Psoas muscle (tissue), 8 donors: ENCODE results near the gene PIGQ. TPM values are rescaled to one million over a fixed set of nuclear protein-coding genes. Genes with fewer than 3 reads are reported as not detected.

Source experiments
- ATAC-seq, 4 donors: fragments of 200-7000 bp; cut with Tn5 transposase; one replicate each; pipeline ENCODE4 v1.9.1; 2020; ENCODE audit warnings: moderate library complexity in 3 of 4, mild to moderate bottlenecking in 2 of 4
- DNase-seq, 2 donors: peaks; one replicate each; pipeline ENCODE4 v3.0.0-alpha.2; 2020
- H3K27ac ChIP-seq: fragments of 200-600 bp; one replicate; pipeline ENCODE4 v1.8.0; 2022
- H3K27me3 ChIP-seq, 3 donors: fragments of 200-600 bp in 1 of 3; one replicate each; pipeline versions ENCODE4 v1.6.1 to v1.8.0; 2013 to 2022; ENCODE audit warnings: low read length in 2 of 3, mild to moderate bottlenecking in 2 of 3, moderate library complexity in 1 of 3; ENCODE audit not compliant: insufficient read depth in 3 of 3
- H3K36me3 ChIP-seq, 2 donors: fragments of 200-600 bp in 1 of 2; one replicate each; pipeline versions ENCODE4 v1.6.1 to v1.8.0; 2013 to 2022; ENCODE audit warnings: low read depth in 1 of 2, mild to moderate bottlenecking in 1 of 2, moderate library complexity in 1 of 2; ENCODE audit not compliant: insufficient read depth in 1 of 2
- H3K4me1 ChIP-seq: fragments of 200-600 bp; one replicate; pipeline ENCODE4 v1.8.0; 2022
- H3K4me3 ChIP-seq: fragments of 200-600 bp; one replicate; pipeline ENCODE4 v1.8.0; 2022; ENCODE audit warnings: mild to moderate bottlenecking
- H3K9me3 ChIP-seq: fragments of 200-600 bp; one replicate; pipeline ENCODE4 v1.8.0; 2022
- WGBS, 3 donors: extraction: QIAGEN DNeasy Blood & Tissue Kit; methylation state at CpG; one replicate each; pipeline versions ENCODE4 v1.1.6 to v1.1.7; 2013; 5-methylcytosine and 5-hydroxymethylcytosine counted together
- intact Hi-C, 2 donors: fragments of 100-400 bp; cut with DNase I; formaldehyde crosslinking; loops; one replicate each; pipeline versions ENCODE4 v1.11.0 to v1.14.2; 2022
- polyA plus RNA-seq, 3 donors: library from polyadenylated mRNA; stranded (reverse); fragments of 200-250 nt; gene quantifications; one replicate each; pipeline ENCODE4 v1.2.3, GENCODE V29; 2013
- total RNA-seq, 4 donors: library from RNA; stranded (reverse); fragmentation: NEBNext Ultra II Directional in 2 of 4; extraction: Animal tissue kit (Norgen Biotek cat#: 25700) in 2 of 4; gene quantifications; one replicate each; pipeline versions ENCODE4 v1.2.1 to v1.2.4, GENCODE V29; 2021 to 2023
- TF ChIP-seq, protein P1 (sequence below): fragments of 200-600 bp; IDR thresholded peaks from one replicate; pipeline ENCODE4 v1.8.0; 2022; ENCODE audit warnings: antibody characterized with exemption
- donor health status: healthy with polysubstance abuse.
- donor health status: DM: no; HTN: no; CAD: no; lungs with moderate emphysema.
- donor health status: Bipolar disorder and iron deficiency.
- donor health status: healthy.
- donor health status: DM: yes; HTN: yes; CAD: no.
- donor health status: DM: no; HTN: no; CAD: no.
- donor health status: DM: no; HTN: no; CAD: no.
- donor health status: DM: yes; HTN: yes; CAD: no.

The PIGQ gene
- total and polyA plus RNA-seq, 7 donors: 18.3 to 39.9 (median 26.3) TPM

DNA sequence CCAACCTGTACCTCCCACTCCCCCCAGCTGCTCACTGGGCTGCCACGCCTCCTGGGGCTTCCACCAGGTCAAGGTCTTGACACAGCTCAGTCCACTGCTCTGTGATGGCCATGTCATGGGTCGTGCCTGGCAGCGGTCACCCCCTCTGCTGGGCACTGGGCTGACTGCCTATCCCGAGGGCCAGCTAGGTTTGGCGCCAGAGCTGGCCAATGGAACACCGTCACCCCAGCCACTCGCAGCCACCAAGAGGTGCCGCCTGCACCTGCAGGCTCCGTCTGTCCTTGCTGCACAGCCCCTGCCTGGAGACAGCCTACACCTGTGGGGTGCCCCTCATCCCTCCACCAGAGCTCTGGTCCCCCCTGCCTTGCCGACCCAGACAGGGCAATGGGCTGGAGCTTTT is 15.6 kb downstream of the PIGQ start:
- intact Hi-C loops: no loop called here
- Histone ChIP-seq H3K9me3 (no peaks in the 10 kb centered on the region), H3K27me3 (no peaks in the 10 kb centered on the region), H3K4me1 (peaks cover 33% of the 10 kb centered on the region), H3K4me3 (no peak overlapping the region), H3K36me3 (peaks cover 0 to 5% of the 10 kb centered on the region in 2 donors), H3K27ac (no peak overlapping the region)
- WGBS, 3 donors: 9 to 24% (median 12%) methylated on average over 10 of the region's 10 CpGs
- ATAC-seq (no peak), DNase-seq (no peak)
- TF ChIP-seq, protein P1, sequence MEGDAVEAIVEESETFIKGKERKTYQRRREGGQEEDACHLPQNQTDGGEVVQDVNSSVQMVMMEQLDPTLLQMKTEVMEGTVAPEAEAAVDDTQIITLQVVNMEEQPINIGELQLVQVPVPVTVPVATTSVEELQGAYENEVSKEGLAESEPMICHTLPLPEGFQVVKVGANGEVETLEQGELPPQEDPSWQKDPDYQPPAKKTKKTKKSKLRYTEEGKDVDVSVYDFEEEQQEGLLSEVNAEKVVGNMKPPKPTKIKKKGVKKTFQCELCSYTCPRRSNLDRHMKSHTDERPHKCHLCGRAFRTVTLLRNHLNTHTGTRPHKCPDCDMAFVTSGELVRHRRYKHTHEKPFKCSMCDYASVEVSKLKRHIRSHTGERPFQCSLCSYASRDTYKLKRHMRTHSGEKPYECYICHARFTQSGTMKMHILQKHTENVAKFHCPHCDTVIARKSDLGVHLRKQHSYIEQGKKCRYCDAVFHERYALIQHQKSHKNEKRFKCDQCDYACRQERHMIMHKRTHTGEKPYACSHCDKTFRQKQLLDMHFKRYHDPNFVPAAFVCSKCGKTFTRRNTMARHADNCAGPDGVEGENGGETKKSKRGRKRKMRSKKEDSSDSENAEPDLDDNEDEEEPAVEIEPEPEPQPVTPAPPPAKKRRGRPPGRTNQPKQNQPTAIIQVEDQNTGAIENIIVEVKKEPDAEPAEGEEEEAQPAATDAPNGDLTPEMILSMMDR: no peak

DNA sequence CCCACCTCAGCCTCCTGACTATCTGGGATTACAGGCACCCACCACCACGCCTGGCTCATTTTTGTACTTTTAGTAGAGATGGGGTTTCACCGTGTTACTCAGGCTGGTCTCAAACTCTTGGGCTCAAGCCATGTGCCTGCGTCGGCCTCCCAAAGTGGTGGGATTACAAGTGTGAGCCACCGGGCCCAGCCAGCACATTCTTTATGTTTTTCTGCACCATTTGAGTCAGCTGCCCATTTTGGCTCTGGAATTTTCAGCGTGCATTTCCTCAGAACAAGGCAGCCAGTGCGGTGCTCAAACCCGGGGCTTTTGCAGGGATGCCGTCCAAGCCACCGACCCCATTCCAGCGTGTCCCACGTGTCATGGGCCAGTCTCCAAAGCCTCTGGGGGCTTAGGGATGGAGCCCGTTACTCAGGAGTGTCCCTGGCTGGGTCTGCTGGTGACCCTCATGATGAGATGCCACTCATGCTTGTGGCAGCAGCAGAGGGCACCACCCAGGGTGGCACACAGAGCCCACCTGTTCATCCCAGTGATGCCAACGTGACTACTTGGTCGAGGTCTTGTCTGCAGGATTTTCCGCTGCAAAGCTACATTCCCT is 16.4 kb downstream of the PIGQ start:
- ATAC-seq: no peak
- TF ChIP-seq, protein P1: no peak
- Histone ChIP-seq H3K9me3 (no peaks in the 10 kb centered on the region), H3K4me3 (no peak overlapping the region), H3K27ac (no peak overlapping the region), H3K4me1 (peaks cover 33% of the 10 kb centered on the region), H3K36me3 (no peaks in the 10 kb centered on the region), H3K27me3 (no peaks in the 10 kb centered on the region)
- no peak for DNase-seq
- 14 to 23% (median 16%) methylated on average over 16 of the region's 16 CpGs for WGBS, 3 donors
- intact Hi-C loops: no loop called here

DNA sequence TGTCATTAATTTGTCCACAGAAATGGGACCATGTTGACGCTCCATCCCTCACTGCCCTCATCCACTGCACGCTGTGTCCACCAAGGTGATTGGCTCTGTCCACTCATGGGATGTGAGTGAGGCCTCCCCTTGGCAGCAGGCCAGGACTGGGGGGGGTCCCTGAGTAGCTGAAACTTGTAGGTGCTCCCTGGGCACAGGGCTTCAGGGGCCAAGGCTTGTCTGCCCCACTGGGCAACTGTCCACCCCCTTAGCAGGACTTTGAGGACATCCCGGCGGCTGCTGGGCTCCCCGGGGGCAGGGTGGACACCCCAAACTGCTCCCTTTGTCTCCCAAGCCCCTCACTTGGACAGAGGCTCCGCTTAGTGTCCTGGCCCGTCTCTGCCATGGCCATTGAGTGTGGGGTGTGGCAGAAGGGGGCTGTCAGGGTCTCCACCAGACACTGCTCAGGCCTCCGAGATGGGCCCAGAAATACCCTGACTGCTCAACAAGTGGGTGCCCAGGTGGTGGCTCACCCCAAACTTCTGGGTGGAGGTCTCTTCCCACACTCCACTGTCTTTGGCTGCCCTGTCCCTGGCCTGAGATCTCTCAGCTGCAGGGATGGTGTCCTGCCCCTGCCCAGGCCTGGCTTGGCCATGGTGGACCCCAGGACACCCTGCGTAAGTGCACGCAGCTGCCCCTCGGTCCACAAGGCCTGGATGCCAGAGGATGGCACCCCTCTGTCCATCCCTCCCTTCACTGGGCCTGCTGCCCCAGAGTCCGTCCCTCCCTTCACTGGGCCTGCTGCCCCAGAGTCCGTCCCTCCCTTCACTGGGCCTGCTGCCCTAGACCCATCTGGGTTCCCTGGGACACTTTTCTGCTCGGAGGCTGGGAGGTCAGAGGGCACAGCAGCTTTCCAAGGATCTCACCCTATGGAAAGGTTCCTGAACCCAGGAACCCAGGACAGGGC is 17.1 kb downstream of the PIGQ start:
- peak in 1 of 4 donors; percentile 6 for ATAC-seq
- peak overlapping the region; percentile 97 for H3K27ac ChIP-seq
- no peaks in the 10 kb centered on the region for H3K36me3 ChIP-seq
- no peaks in the 10 kb centered on the region for H3K9me3 ChIP-seq
- intact Hi-C loops: no loop called here
- DNase-seq: peak in 1 of 2 donors; percentile 60
- H3K27me3 ChIP-seq: no peaks in the 10 kb centered on the region
- peaks cover 41% of the 10 kb centered on the region for H3K4me1 ChIP-seq
- TF ChIP-seq, protein P1: no peak
- H3K4me3 ChIP-seq: peak overlapping the region; percentile 86
- 40 to 56% (median 49%) methylated on average over 14 of the region's 14 CpGs for WGBS, 3 donors

- intact Hi-C loops: no loop called here
- no peaks in the 10 kb centered on the region for H3K9me3 ChIP-seq
- no peaks in the 10 kb centered on the region for H3K36me3 ChIP-seq
- peak overlapping the region; percentile 86 for H3K4me3 ChIP-seq
- H3K4me1 ChIP-seq: peaks cover 53% of the 10 kb centered on the region
- H3K27ac ChIP-seq: peak overlapping the region; percentile 97
- TF ChIP-seq, protein P1: no peak
- no peaks in the 10 kb centered on the region for H3K27me3 ChIP-seq
- ATAC-seq (no peak), DNase-seq (peak in 1 of 2 donors; percentile 75)
- 0 to 1% (median 1%) methylated on average over 20 to 21 of the region's 21 CpGs for WGBS, 3 donors
Measured at GRCh38 chr16:588639-588888, 18.8 kb downstream of the PIGQ start.
